ENCODE results near the gene EMD. TPM values are rescaled to one million over a fixed set of nuclear protein-coding genes. Genes with fewer than 3 reads are reported as not detected.

The EMD gene
- total RNA-seq, 4 donors from 2014 or later: 41.0 to 58.6 (median 50.6) TPM

DNA sequence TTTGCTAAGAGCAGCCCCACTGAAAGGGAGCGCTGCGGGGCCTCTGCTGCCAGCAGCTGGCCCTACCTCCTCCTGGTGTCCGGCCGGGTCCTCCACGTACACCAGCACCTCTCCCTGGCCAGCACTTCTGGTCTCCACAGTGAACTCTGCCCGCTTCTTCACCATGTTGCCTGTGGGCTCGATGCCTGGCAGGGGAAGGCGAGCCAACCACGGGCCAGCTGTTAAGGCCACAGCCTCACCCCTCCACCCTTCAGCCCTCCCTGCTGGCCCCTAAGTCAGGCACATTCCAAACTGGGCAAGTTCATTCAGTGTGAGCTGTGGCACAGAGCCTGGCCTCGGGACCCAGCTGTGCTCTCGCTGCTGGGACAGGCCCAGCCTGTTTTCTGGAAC lies 12.4 kb upstream of the EMD start:
- peak overlapping the region in 1 of 2 donors; percentile 74 for H3K4me3 ChIP-seq
- 73% methylated on average over 3 of the region's 11 CpGs; no CpG with 5 or more reads in 1 of the 2 donors for WGBS, 2 donors (ENCODE audit: low coverage in 1 of 2)
- ATAC-seq: no peak

DNA sequence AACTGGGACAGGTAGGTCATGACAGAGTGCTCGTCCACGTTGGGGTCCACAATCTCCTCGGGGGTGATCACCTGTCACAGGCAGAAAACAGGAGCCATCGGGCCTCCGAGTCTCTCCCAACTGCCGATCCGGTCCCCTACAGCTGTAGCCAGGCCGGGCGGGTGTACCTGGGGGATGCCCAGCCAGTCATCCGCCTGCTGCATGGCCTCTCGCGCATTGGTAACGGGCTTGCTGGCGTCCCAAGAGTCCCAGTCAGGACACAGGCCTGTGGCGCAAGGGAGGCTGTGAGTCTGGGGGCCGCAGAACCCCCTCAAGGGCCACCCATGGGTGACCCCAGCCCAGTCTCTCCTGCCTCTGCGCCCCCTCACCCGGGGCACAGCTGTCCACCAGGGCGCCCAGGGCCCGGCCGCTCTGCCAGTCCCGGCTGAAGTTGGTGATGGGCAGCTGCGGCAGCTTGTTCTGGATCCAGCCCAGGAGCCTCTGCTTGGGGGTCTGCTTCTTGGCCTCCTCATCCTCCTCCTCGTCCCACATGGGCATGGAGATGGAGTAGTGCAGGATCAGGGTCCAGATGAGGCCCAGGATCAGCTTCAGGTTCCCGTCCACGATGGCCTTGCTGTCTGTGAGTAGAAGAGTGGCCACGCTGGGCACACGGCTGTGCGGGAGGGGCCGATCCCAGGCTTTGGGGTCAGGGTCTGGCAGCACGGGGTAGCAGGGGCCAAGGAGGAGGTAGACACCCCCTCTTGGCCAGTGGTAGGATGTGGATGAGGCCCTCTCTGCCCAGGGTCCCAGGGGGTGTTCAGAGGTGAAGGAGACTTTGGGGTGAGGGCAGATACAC lies 11.4 kb upstream of the EMD start:
- H3K36me3 ChIP-seq: peaks cover 0 to 63% of the 10 kb centered on the region in 2 donors
- H3K4me1 ChIP-seq: peaks cover 0 to 72% (median 11%) of the 10 kb centered on the region in 3 donors
- H3K9me3 ChIP-seq: no peaks in the 10 kb centered on the region
- ATAC-seq: no peak
- no CpG with 5 or more reads among the region's 31 CpGs for WGBS, 2 donors (ENCODE audit: low coverage in 1 of 2)
- TF ChIP-seq EP300 (IDR thresholded peaks at IDR 0.05): no peak
- TF ChIP-seq POLR2A (IDR thresholded peaks at IDR 0.05): no peak
- TF ChIP-seq, protein P1, sequence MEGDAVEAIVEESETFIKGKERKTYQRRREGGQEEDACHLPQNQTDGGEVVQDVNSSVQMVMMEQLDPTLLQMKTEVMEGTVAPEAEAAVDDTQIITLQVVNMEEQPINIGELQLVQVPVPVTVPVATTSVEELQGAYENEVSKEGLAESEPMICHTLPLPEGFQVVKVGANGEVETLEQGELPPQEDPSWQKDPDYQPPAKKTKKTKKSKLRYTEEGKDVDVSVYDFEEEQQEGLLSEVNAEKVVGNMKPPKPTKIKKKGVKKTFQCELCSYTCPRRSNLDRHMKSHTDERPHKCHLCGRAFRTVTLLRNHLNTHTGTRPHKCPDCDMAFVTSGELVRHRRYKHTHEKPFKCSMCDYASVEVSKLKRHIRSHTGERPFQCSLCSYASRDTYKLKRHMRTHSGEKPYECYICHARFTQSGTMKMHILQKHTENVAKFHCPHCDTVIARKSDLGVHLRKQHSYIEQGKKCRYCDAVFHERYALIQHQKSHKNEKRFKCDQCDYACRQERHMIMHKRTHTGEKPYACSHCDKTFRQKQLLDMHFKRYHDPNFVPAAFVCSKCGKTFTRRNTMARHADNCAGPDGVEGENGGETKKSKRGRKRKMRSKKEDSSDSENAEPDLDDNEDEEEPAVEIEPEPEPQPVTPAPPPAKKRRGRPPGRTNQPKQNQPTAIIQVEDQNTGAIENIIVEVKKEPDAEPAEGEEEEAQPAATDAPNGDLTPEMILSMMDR (IDR thresholded peaks at IDR 0.05): no peak
- TF ChIP-seq POLR2AphosphoS5 (IDR thresholded peaks at IDR 0.05): no peak
- peak overlapping the region; percentile 94 to 99 (median 96) for H3K27ac ChIP-seq
- peak overlapping the region; percentile 53 to 74 for H3K4me3 ChIP-seq
- no peaks in the 10 kb centered on the region for H3K27me3 ChIP-seq

More for the DNA sequence above, 12.4 kb upstream of the EMD start:
- H3K27me3 ChIP-seq: no peaks in the 10 kb centered on the region
- H3K36me3 ChIP-seq: peaks cover 0 to 74% of the 10 kb centered on the region in 2 donors
- no peaks in the 10 kb centered on the region for H3K9me3 ChIP-seq
- H3K27ac ChIP-seq: peak overlapping the region; percentile 94 to 99 (median 96)
- H3K4me1 ChIP-seq: peaks cover 0 to 74% (median 11%) of the 10 kb centered on the region in 3 donors
- no peak for TF ChIP-seq POLR2A (IDR thresholded peaks at IDR 0.05)
- peak; percentile 42 for TF ChIP-seq POLR2AphosphoS5 (IDR thresholded peaks at IDR 0.05)

DNA sequence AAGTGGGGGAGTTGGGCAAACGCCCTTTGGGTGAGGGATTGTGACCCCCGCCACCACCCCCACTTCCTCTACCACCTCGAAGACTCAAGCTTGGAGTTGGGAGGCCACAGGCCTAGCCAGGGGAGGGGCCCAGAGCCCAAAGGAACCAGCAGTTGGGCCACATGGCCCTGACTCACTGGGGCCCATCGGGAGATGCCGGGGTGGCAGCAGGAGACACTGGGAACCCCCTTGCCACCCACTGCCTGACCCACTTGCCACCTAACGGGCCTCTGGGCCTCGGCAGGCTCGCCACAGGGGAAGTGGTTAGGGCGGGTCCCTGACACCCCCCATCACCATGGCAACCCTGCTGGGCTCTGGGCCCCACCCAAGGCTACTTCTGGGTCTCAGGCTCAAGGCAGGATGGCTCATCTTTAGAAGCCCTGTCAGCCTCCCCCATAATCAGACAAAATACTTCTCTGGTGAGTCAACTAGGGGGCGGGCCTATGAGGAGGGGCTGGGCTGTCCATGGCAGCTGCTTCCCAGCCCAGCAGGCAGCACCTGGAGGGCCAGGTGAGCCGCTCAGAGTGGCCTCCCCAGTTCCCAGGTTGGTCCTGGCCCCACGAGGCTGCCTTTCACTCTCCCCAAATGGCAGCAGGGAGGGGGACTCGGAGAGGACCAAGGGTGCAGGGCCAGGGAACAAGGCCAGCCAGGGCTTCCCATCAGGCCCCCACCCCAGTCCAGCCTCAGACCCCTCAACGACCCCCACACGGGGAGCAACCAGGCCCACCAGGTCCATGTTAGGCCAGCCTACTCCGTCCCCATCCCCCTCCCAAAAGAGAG lies 10.3 kb upstream of the EMD start:
- Histone ChIP-seq H3K4me1 (peaks cover 0 to 73% (median 13%) of the 10 kb centered on the region in 3 donors), H3K27me3 (no peaks in the 10 kb centered on the region)

DNA sequence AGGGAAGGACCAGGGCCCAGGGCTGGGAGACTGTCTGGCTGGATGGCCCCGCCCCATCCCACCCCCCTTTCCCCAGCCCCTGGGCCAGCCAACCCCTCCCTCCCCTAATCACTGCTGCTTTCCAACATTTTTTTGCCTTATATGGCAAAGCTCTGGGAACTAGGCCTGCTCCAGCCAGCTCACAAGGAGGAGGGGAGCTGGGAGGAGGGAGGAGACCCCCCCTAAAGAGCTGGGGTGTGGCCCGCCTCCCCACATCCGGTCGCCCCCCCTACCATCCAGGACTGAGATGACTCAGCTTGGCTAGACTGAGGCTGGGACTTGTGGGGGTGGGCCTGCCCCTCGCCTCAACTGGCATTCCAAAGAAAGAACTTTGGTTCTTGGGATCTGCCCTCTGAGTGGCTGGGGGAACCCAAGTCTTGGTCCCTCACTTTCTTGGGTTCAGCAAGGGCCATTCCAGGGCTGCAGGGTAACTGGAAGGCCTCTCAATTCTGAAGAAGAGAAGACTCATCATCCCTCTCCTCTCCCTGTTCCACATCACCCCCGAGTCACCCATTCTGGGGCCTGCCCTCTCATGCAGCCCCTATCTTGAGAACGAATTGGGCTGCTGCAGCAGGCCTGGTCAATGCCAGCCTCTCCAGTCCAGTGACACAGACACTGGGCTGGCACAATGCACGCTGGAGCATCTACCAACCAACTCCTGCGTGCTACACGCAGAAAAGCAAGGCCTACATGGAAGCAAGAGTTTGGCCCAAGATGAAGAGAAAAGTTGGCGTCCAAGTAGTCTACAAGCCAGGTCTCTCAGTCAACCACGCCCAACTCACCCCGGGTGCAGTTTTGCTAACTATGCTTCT lies 9.4 kb upstream of the EMD start:
- 0% methylated on average over 1 of the region's 13 CpGs; no CpG with 5 or more reads in 1 of the 2 donors for WGBS, 2 donors (ENCODE audit: low coverage in 1 of 2)
- peak; percentile 60 for ATAC-seq
- H3K4me1 ChIP-seq: peaks cover 0 to 69% (median 13%) of the 10 kb centered on the region in 3 donors
- H3K27ac ChIP-seq: peak overlapping the region; percentile 94 to 99 (median 96)
- no peaks in the 10 kb centered on the region for H3K27me3 ChIP-seq
- TF ChIP-seq, protein P1 (IDR thresholded peaks at IDR 0.05): no peak
- TF ChIP-seq POLR2AphosphoS5 (IDR thresholded peaks at IDR 0.05) (peak; percentile 72), POLR2A (IDR thresholded peaks at IDR 0.05) (peak; percentile 15 to 43), EP300 (IDR thresholded peaks at IDR 0.05) (no peak)
- no peaks in the 10 kb centered on the region for H3K9me3 ChIP-seq
- H3K4me3 ChIP-seq: peak overlapping the region; percentile 63 to 74
- H3K36me3 ChIP-seq: peaks cover 0 to 46% of the 10 kb centered on the region in 2 donors

More for the DNA sequence above, 10.3 kb upstream of the EMD start:
- H3K36me3 ChIP-seq: peaks cover 0 to 54% of the 10 kb centered on the region in 2 donors
- WGBS, 2 donors (ENCODE audit: low coverage in 1 of 2): no CpG with 5 or more reads among the region's 16 CpGs
- peak; percentile 53 for ATAC-seq
- TF ChIP-seq EP300 (IDR thresholded peaks at IDR 0.05) (no peak), POLR2A (IDR thresholded peaks at IDR 0.05) (peak; percentile 11 to 35), POLR2AphosphoS5 (IDR thresholded peaks at IDR 0.05) (peak; percentile 42)
- TF ChIP-seq, protein P1 (IDR thresholded peaks at IDR 0.05): no peak
- H3K4me3 ChIP-seq: peak overlapping the region; percentile 53 to 74
- H3K9me3 ChIP-seq: no peaks in the 10 kb centered on the region
- H3K27ac ChIP-seq: peak overlapping the region; percentile 94 to 99 (median 96)
